HepG2 (cell line): ENCODE results near the gene SLC22A23. TPM values are rescaled to one million over a fixed set of nuclear protein-coding genes. Genes with fewer than 3 reads are reported as not detected.
A peak's percentile ranks its signal among the peaks of the same experiment; 100 is the strongest.

ENCODE experiments used
- BRCA1 ChIP-seq: sonication (generic); formaldehyde crosslinking; IDR thresholded peaks from 2 replicates; pipeline ENCODE4 v1.4.0; 2020; ENCODE audit warnings: missing genetic modification reagents
- CBX5 ChIP-seq: sonication (generic); formaldehyde crosslinking; IDR thresholded peaks from 2 replicates; pipeline ENCODE4 v1.4.0; 2020; ENCODE audit warnings: missing genetic modification reagents, borderline replicate concordance
- FOXJ3 ChIP-seq: sonication (generic); formaldehyde crosslinking; IDR thresholded peaks from 2 replicates; pipeline ENCODE4 v1.4.0; 2020; ENCODE audit warnings: missing genetic modification reagents, mild to moderate bottlenecking, borderline replicate concordance
- GATA4 ChIP-seq: sonication (generic); IDR thresholded peaks from 2 replicates; pipeline ENCODE4 v1.6.1; 2016; ENCODE audit warnings: antibody characterized with exemption, low read depth, borderline replicate concordance
- HCFC1 ChIP-seq: fragments of 150-350 bp; IDR thresholded peaks from 2 replicates; pipeline ENCODE4 v1.6.1; 2014; ENCODE audit warnings: low read depth, low read length
- HNF1B ChIP-seq: sonication (generic); formaldehyde crosslinking; IDR thresholded peaks from 2 replicates; pipeline ENCODE4 v1.5.1; 2020; ENCODE audit warnings: mild to moderate bottlenecking, moderate library complexity, missing genetic modification reagents
- LCORL ChIP-seq, 2 experiments: fragments of 450-650 bp in 1 of 2; sonication (generic) in 1 of 2; formaldehyde crosslinking in 1 of 2; IDR thresholded peaks; 2 replicates each; pipeline versions ENCODE4 v1.5.0 to v1.6.1; 2017 to 2020; ENCODE audit warnings: antibody characterized with exemption in 1 of 2, missing genetic modification reagents in 1 of 2
- MBD4 ChIP-seq: IDR thresholded peaks from 2 replicates; pipeline ENCODE4 v1.6.1; 2012; ENCODE audit warnings: low read length, inconsistent platforms, borderline replicate concordance
- MIXL1 ChIP-seq: IDR thresholded peaks from 2 replicates; pipeline ENCODE4 v1.6.1; 2016
- MLX ChIP-seq: IDR thresholded peaks from 2 replicates; pipeline ENCODE4 v1.6.1; 2016
- NCOA2 ChIP-seq: sonication (generic); formaldehyde crosslinking; IDR thresholded peaks from 2 replicates; pipeline ENCODE4 v1.8.0; 2022; ENCODE audit warnings: inconsistent platforms
- NFATC3 ChIP-seq: sonication (generic); formaldehyde crosslinking; IDR thresholded peaks from 2 replicates; pipeline ENCODE4 v1.5.1; 2020; ENCODE audit warnings: mild to moderate bottlenecking, missing genetic modification reagents
- NKX3-1 ChIP-seq: sonication (generic); formaldehyde crosslinking; IDR thresholded peaks from 2 replicates; pipeline ENCODE4 v1.5.0; 2020; ENCODE audit warnings: missing genetic modification reagents
- PLRG1 ChIP-seq: fragments of 450-650 bp; conservative IDR thresholded peaks from 2 replicates; pipeline ENCODE4 v1.6.1; 2016
- RXRA ChIP-seq: sonication (generic); formaldehyde crosslinking; IDR thresholded peaks from 2 replicates; pipeline ENCODE4 v1.5.1; 2020; ENCODE audit warnings: missing genetic modification reagents
- SOX5 ChIP-seq: IDR thresholded peaks from 2 replicates; pipeline ENCODE4 v1.6.1; 2016; ENCODE audit warnings: borderline replicate concordance
- SUZ12 ChIP-seq: fragments of 150-350 bp; IDR thresholded peaks from 2 replicates; pipeline ENCODE4 v1.6.1; 2014; ENCODE audit warnings: low read depth, low read length
- TCF7 ChIP-seq: sonication (generic); IDR thresholded peaks from 2 replicates; pipeline ENCODE4 v1.6.1; 2016; ENCODE audit warnings: antibody characterized with exemption, low read depth
- TFAP4 ChIP-seq: sonication (generic); IDR thresholded peaks from 2 replicates; pipeline ENCODE4 v1.6.1; 2016; ENCODE audit warnings: low read depth, borderline replicate concordance
- THAP11 ChIP-seq: IDR thresholded peaks from 2 replicates; pipeline ENCODE4 v1.6.1; 2016; ENCODE audit warnings: missing biosample characterization, missing genetic modification reagents
- TRIM22 ChIP-seq: fragments of 450-650 bp; IDR thresholded peaks from 2 replicates; pipeline ENCODE4 v1.6.1; 2017
- ZKSCAN8 ChIP-seq: IDR thresholded peaks from 2 replicates; pipeline ENCODE4 v1.6.1; 2016; ENCODE audit warnings: borderline replicate concordance, missing genetic modification reagents, missing compliant biosample characterization
- ZMAT5 ChIP-seq: sonication (generic); formaldehyde crosslinking; IDR thresholded peaks from 2 replicates; pipeline ENCODE4 v1.5.0; 2020; ENCODE audit warnings: mild to moderate bottlenecking, low read depth, missing genetic modification reagents, borderline replicate concordance
- ZNF670 ChIP-seq: sonication (generic); formaldehyde crosslinking; IDR thresholded peaks from 2 replicates; pipeline ENCODE4 v1.8.0; 2022; ENCODE audit warnings: mild to moderate bottlenecking, missing genetic modification reagents, borderline replicate concordance
- ZNF678 ChIP-seq: sonication (generic); formaldehyde crosslinking; IDR thresholded peaks from 2 replicates; pipeline ENCODE4 v1.4.0; 2020; ENCODE audit warnings: mild to moderate bottlenecking, missing genetic modification reagents
- ZNF749 ChIP-seq: sonication (generic); formaldehyde crosslinking; IDR thresholded peaks from 2 replicates; pipeline ENCODE4 v1.8.0; 2022; ENCODE audit warnings: mild to moderate bottlenecking, missing genetic modification reagents, moderate library complexity, borderline replicate concordance
- ZNF790 ChIP-seq: sonication (generic); formaldehyde crosslinking; IDR thresholded peaks from 2 replicates; pipeline ENCODE4 v1.8.0; 2022; ENCODE audit warnings: missing genetic modification reagents, mild to moderate bottlenecking, borderline replicate concordance
- ZSCAN12 ChIP-seq: sonication (generic); formaldehyde crosslinking; IDR thresholded peaks from 2 replicates; pipeline ENCODE4 v1.9.0; 2021; ENCODE audit warnings: mild to moderate bottlenecking, missing genetic modification reagents
- polyA plus RNA-seq, 8 experiments: library from polyadenylated mRNA; depleted of rRNA in 3 of 8; stranded (reverse) in 7 of 8; unstranded in 1 of 8; fragments of >200 nt; fragmentation: Illumina TruSeq in 4 of 8; extraction: Trizol in 4 of 8; gene quantifications; 2 replicates each; pipeline versions ENCODE4 v1.2.1 to v1.2.3, GENCODE V29; 2011 to 2016; ENCODE audit warnings: low read depth in 4 of 8, missing spikeins in 1 of 8, mixed read lengths in 1 of 8; ENCODE audit not compliant: insufficient read depth in 1 of 8
- total RNA-seq, 5 experiments: library from RNA; depleted of rRNA; stranded (reverse); fragments of >200 nt; fragmentation: Illumina TruSeq; extraction: Trizol; gene quantifications; 2 replicates each; pipeline ENCODE4 v1.2.3, GENCODE V29; 2016; ENCODE audit warnings: low read depth in 1 of 5

SLC22A23 gene
- total and polyA plus RNA-seq, 2 of the 13 experiments (the other 11 are each of a cell fraction or from before 2014, with no cell fraction given), result 11.8 to 17.5 TPM

- TF ChIP-seq LCORL (IDR thresholded peaks at IDR 0.05) (peak; percentile 88; the same call in 1 of the 2 replicates), LCORL (CRISPR knock-in tag; IDR thresholded peaks at IDR 0.05) (peak; percentile 80), NCOA2 (CRISPR knock-in tag) (peak; percentile 92), TCF7 (peak; percentile 36; the same call in 1 of the 2 replicates), TFAP4 (peak; percentile 91), HCFC1 (no peak), HNF1B (CRISPR knock-in tag) (peak; percentile 83), TRIM22 (no peak), MLX (CRISPR knock-in tag) (0 out of 2 replicates have a peak, but pooled peaks have one; percentile 41), GATA4 (peak; percentile 36; the same call in 1 of the 2 replicates), NFATC3 (CRISPR knock-in tag) (no peak), ZNF678 (CRISPR knock-in tag) (no peak), BRCA1 (CRISPR knock-in tag) (peak; percentile 47; the same call in 1 of the 2 replicates), PLRG1 (no peak), ZKSCAN8 (no peak), NKX3-1 (CRISPR knock-in tag) (peak; percentile 61; the same call in 1 of the 2 replicates), ZNF790 (CRISPR knock-in tag) (no peak), ZSCAN12 (CRISPR knock-in tag) (0 out of 2 replicates have a peak, but pooled peaks have one; percentile 10), SOX5 (CRISPR knock-in tag) (peak; percentile 82; the same call in 1 of the 2 replicates), THAP11 (peak; percentile 57; the same call in 1 of the 2 replicates), RXRA (peak; percentile 75; the same call in 1 of the 2 replicates), SUZ12 (no peak), FOXJ3 (peak; percentile 86; the same call in 1 of the 2 replicates), ZNF749 (CRISPR knock-in tag) (no peak), MBD4 (no peak), CBX5 (CRISPR knock-in tag) (no peak), MIXL1 (CRISPR knock-in tag) (no peak), ZNF670 (CRISPR knock-in tag) (peak; percentile 74; the same call in 1 of the 2 replicates), ZMAT5 (no peak)
Observed at GRCh38 chr6:3356824-3357420, 99.9 kb downstream of the SLC22A23 start (continued).
